Smooth muscle cell (in vitro differentiated cells): ENCODE measurements around the gene EDC4. TPM values are rescaled to one million over a fixed set of nuclear protein-coding genes. Genes with fewer than 3 reads are reported as not detected.

Source experiments
- DNase-seq: peaks from one replicate; lab custom pipeline; 2025; ENCODE audit not compliant: unreplicated experiment; lab: John Stamatoyannopoulos, UW
- H2AFZ ChIP-seq: fragments of 200-600 bp; sonication (generic); 2 replicates; pipeline ENCODE4 v1.6.0; 2016; ENCODE audit warnings: antibody characterized with exemption, low read depth, mild to moderate bottlenecking
- H3F3A ChIP-seq: fragments of 200-600 bp; sonication (generic); 2 replicates; pipeline ENCODE4 v1.6.0; 2017; ENCODE audit warnings: antibody characterized with exemption, low read depth
- H3K27ac ChIP-seq: fragments of 200-600 bp; sonication (generic); 2 replicates; pipeline ENCODE4 v1.5.1; 2016; ENCODE audit warnings: low read depth, mild to moderate bottlenecking
- H3K27me3 ChIP-seq: fragments of 200-600 bp; sonication (generic); 2 replicates; pipeline ENCODE4 v1.6.1; 2016; ENCODE audit warnings: low read depth, mild to moderate bottlenecking
- H3K36me3 ChIP-seq: fragments of 200-600 bp; sonication (generic); 2 replicates; pipeline ENCODE4 v1.5.1; 2016; ENCODE audit warnings: low read depth
- H3K4me1 ChIP-seq: fragments of 200-600 bp; sonication (generic); 2 replicates; pipeline ENCODE4 v1.5.1; 2016; ENCODE audit warnings: low read depth
- H3K4me2 ChIP-seq: fragments of 200-600 bp; sonication (generic); 2 replicates; pipeline ENCODE4 v1.6.0; 2016; ENCODE audit warnings: mild to moderate bottlenecking
- H3K4me3 ChIP-seq: fragments of 200-600 bp; sonication (generic); 2 replicates; pipeline ENCODE4 v1.5.1; 2016; ENCODE audit warnings: mild to moderate bottlenecking
- H3K79me2 ChIP-seq: fragments of 200-600 bp; sonication (generic); 2 replicates; pipeline ENCODE4 v1.6.0; 2016; ENCODE audit warnings: low read depth, mild to moderate bottlenecking
- H3K9ac ChIP-seq: fragments of 200-600 bp; sonication (generic); 2 replicates; pipeline ENCODE4 v1.6.0; 2016; ENCODE audit warnings: low read depth
- H3K9me3 ChIP-seq: fragments of 200-600 bp; sonication (generic); replicated peaks from 2 replicates; pipeline ENCODE4 v1.5.1; 2016; ENCODE audit warnings: low read depth
- H4K20me1 ChIP-seq: fragments of 200-600 bp; sonication (generic); 2 replicates; pipeline ENCODE4 v1.6.0; 2016; ENCODE audit warnings: low read depth
- WGBS: methylation state at CpG from one replicate; pipeline ENCODE4 v1.1.7; 2016; ENCODE audit warnings: low lambda C conversion rate; 5-methylcytosine and 5-hydroxymethylcytosine counted together
- polyA plus RNA-seq: library from polyadenylated mRNA; unstranded; fragments of >200 nt; fragmentation: Nextera tagmentation; extraction: Ambion mirVana; gene quantifications from 2 replicates; pipeline ENCODE4 v1.2.1, GENCODE V29; 2016
- total RNA-seq: library from RNA; depleted of rRNA; stranded (reverse); fragments of >200 nt; gene quantifications from 2 replicates; pipeline ENCODE4 v1.2.3, GENCODE V29; 2014
- TF ChIP-seq, protein P1 (sequence below): fragments of 200-600 bp; sonication (generic); IDR thresholded peaks from 2 replicates; pipeline ENCODE4 v1.5.1; 2017; ENCODE audit warnings: borderline replicate concordance, mild to moderate bottlenecking, antibody characterized with exemption; ENCODE audit not compliant: insufficient read depth, poor library complexity, severe bottlenecking

Gene EDC4
- total and polyA plus RNA-seq, 2 experiments from 2014 or later: 46.3 to 64.5 TPM

DNA sequence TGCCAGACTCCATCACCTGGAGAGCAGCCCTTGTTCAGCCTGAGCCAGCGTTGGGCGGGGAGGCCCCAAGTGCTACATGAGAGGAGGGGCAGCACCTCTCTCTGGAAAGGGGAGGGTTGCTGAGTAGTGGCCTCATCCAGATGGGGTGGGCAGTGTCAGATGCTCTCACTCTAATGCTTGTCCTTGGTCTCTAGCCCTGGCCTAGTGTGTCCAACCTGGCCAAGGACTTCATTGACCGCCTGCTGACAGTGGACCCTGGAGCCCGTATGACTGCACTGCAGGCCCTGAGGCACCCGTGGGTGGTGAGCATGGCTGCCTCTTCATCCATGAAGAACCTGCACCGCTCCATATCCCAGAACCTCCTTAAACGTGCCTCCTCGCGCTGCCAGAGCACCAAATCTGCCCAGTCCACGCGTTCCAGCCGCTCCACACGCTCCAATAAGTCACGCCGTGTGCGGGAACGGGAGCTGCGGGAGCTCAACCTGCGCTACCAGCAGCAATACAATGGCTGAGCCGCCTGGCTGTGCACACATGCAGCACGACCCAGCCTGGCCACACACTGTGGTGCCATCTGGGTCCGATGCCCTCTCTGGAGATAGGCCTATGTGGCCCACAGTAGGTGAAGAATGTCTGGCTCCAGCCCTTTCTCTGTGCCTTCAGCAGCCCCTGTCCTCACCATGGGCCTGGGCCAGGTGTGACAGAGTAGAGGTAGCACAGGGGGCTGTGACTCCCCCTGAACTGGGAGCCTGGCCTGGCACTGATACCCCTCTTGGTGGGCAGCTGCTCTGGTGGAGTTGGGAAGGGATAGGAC is 54.5 kb downstream of the EDC4 start:
- Histone ChIP-seq H2AFZ (no peak overlapping the region), H3K9me3 (no peaks in the 10 kb centered on the region), H3K4me2 (no peak overlapping the region), H3K79me2 (peaks cover 7% of the 10 kb centered on the region), H3K4me3 (no peak overlapping the region), H3K27ac (no peak overlapping the region), H3K36me3 (no peaks in the 10 kb centered on the region), H3K9ac (no peak overlapping the region), H4K20me1 (peaks cover 74% of the 10 kb centered on the region), H3K27me3 (no peaks in the 10 kb centered on the region), H3K4me1 (no peaks in the 10 kb centered on the region), H3F3A (no peaks in the 10 kb centered on the region)
- DNase-seq: no peak
- WGBS: 97% methylated on average over 22 of the region's 22 CpGs
- TF ChIP-seq, protein P1, sequence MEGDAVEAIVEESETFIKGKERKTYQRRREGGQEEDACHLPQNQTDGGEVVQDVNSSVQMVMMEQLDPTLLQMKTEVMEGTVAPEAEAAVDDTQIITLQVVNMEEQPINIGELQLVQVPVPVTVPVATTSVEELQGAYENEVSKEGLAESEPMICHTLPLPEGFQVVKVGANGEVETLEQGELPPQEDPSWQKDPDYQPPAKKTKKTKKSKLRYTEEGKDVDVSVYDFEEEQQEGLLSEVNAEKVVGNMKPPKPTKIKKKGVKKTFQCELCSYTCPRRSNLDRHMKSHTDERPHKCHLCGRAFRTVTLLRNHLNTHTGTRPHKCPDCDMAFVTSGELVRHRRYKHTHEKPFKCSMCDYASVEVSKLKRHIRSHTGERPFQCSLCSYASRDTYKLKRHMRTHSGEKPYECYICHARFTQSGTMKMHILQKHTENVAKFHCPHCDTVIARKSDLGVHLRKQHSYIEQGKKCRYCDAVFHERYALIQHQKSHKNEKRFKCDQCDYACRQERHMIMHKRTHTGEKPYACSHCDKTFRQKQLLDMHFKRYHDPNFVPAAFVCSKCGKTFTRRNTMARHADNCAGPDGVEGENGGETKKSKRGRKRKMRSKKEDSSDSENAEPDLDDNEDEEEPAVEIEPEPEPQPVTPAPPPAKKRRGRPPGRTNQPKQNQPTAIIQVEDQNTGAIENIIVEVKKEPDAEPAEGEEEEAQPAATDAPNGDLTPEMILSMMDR: no peak

DNA sequence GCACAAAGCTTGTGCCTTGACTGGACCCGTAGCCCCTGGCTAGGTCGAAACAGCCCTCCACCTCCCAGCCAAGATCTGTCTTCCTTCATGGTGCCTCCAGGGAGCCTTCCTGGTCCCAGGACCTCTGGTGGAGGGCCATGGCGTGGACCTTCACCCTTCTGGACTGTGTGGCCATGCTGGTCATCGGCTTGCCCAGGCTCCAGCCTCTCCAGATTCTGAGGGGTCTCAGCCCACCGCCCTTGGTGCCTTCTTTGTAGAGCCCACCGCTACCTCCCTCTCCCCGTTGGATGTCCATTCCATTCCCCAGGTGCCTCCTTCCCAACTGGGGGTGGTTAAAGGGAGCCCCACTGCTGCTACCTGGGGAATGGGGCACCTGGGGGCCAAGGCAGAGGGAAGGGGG is 55.3 kb downstream of the EDC4 start:
- no peak overlapping the region for H2AFZ ChIP-seq
- H3K9me3 ChIP-seq: no peaks in the 10 kb centered on the region
- 92% methylated on average over 7 of the region's 7 CpGs for WGBS
- TF ChIP-seq, protein P1: no peak
- H3K27ac ChIP-seq: no peak overlapping the region
- H3K9ac ChIP-seq: no peak overlapping the region
- H3K27me3 ChIP-seq: no peaks in the 10 kb centered on the region
- H3K4me2 ChIP-seq: no peak overlapping the region
- H3K4me1 ChIP-seq: no peaks in the 10 kb centered on the region
- no peaks in the 10 kb centered on the region for H3K36me3 ChIP-seq
- H3K79me2 ChIP-seq: peaks cover 6% of the 10 kb centered on the region
- no peak for DNase-seq
- H3F3A ChIP-seq: no peaks in the 10 kb centered on the region
- H3K4me3 ChIP-seq: no peak overlapping the region
- H4K20me1 ChIP-seq: peaks cover 66% of the 10 kb centered on the region

DNA sequence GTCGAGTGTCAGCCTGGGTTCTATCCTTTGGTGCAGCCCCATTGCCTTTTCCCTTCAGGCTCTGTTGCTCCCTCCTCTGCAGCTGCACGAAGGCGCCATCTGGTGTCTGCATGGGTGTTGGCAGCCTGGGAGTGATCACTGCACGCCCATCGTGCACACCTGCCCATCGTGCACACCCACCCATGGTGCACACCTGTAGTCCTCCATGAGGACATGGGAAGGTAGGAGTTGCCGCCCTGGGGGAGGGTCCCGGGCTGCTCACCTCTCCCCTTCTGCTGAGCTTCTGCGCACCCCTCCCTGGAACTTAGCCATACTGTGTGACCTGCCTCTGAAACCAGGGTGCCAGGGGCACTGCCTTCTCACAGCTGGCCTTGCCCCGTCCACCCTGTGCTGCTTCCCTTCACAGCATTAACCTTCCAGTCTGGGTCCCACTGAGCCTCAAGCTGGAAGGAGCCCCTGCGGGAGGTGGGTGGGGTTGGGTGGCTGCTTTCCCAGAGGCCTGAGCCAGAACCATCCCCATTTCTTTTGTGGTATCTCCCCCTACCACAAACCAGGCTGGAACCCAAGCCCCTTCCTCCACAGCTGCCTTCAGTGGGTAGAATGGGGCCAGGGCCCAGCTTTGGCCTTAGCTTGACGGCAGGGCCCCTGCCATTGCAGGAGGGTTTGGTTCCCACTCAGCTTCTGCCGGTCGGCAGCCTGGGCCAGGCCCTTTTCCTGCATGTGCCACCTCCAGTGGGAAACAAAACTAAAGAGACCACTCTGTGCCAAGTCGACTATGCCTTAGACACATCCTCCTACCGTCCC is 55.9 kb downstream of the EDC4 start:
- WGBS: 57% methylated on average over 16 of the region's 16 CpGs
- Histone ChIP-seq H3K9ac (no peak overlapping the region), H2AFZ (no peak overlapping the region), H3K27me3 (no peaks in the 10 kb centered on the region), H3K4me1 (no peaks in the 10 kb centered on the region), H3K9me3 (no peaks in the 10 kb centered on the region), H3F3A (no peaks in the 10 kb centered on the region), H4K20me1 (peaks cover 60% of the 10 kb centered on the region), H3K4me3 (no peak overlapping the region), H3K79me2 (peaks cover 3% of the 10 kb centered on the region), H3K36me3 (no peaks in the 10 kb centered on the region), H3K27ac (no peak overlapping the region), H3K4me2 (no peak overlapping the region)
- TF ChIP-seq, protein P1: peak; percentile 67
- DNase-seq: peak; percentile 7
